HEK293 (cell line): Measurements from ENCODE around the gene CNST.

Source experiments
- BCL11B ChIP-seq: fragments of 450-650 bp; formaldehyde crosslinking; IDR thresholded peaks from 2 replicates; pipeline ENCODE4 v1.5.1; 2016; ENCODE audit warnings: low read depth, missing biosample characterization, missing genetic modification characterization
- GLIS2 ChIP-seq: fragments of 450-650 bp; formaldehyde crosslinking; IDR thresholded peaks from 2 replicates; pipeline ENCODE4 v1.5.1; 2016; ENCODE audit warnings: missing biosample characterization, missing genetic modification characterization
- HOXA7 ChIP-seq: sonication (generic); formaldehyde crosslinking; IDR thresholded peaks from 2 replicates; pipeline ENCODE4 v1.8.1; 2022; ENCODE audit warnings: missing genetic modification reagents, borderline replicate concordance
- INSM2 ChIP-seq: fragments of 450-650 bp; formaldehyde crosslinking; IDR thresholded peaks from 2 replicates; pipeline ENCODE4 v1.5.1; 2016; ENCODE audit warnings: missing biosample characterization, missing genetic modification characterization
- PRDM6 ChIP-seq: fragments of 450-650 bp; formaldehyde crosslinking; IDR thresholded peaks from 2 replicates; pipeline ENCODE4 v1.5.1; 2017; ENCODE audit warnings: missing biosample characterization, missing genetic modification characterization
- YY1 ChIP-seq: fragments of 450-650 bp; formaldehyde crosslinking; IDR thresholded peaks from 2 replicates; pipeline ENCODE4 v1.5.1; 2018; ENCODE audit warnings: missing biosample characterization, missing genetic modification characterization
- ZBTB17 ChIP-seq: fragments of 450-650 bp; formaldehyde crosslinking; IDR thresholded peaks from 2 replicates; pipeline ENCODE4 v1.5.1; 2016; ENCODE audit warnings: missing biosample characterization, missing genetic modification characterization
- ZNF146 ChIP-seq: fragments of 450-650 bp; formaldehyde crosslinking; IDR thresholded peaks from 2 replicates; pipeline ENCODE4 v1.5.1; 2016; ENCODE audit warnings: missing biosample characterization, missing genetic modification characterization
- ZNF16 ChIP-seq: fragments of 450-650 bp; formaldehyde crosslinking; IDR thresholded peaks from 2 replicates; pipeline ENCODE4 v1.5.1; 2016; ENCODE audit warnings: low read depth, missing biosample characterization, missing genetic modification characterization
- ZNF175 ChIP-seq: fragments of 450-650 bp; formaldehyde crosslinking; IDR thresholded peaks from 2 replicates; pipeline ENCODE4 v1.5.1; 2016; ENCODE audit warnings: missing biosample characterization, missing genetic modification characterization
- ZNF184 ChIP-seq: fragments of 450-650 bp; IDR thresholded peaks from 2 replicates; pipeline ENCODE4 v1.5.1; 2018; ENCODE audit warnings: missing biosample characterization, mild to moderate bottlenecking, missing genetic modification characterization
- ZNF214 ChIP-seq: fragments of 450-650 bp; formaldehyde crosslinking; IDR thresholded peaks from 2 replicates; pipeline ENCODE4 v1.5.1; 2017; ENCODE audit warnings: missing biosample characterization, mild to moderate bottlenecking, missing genetic modification characterization, borderline replicate concordance
- ZNF311 ChIP-seq: fragments of 450-650 bp; formaldehyde crosslinking; IDR thresholded peaks from 2 replicates; pipeline ENCODE4 v1.5.1; 2017; ENCODE audit warnings: missing biosample characterization, missing genetic modification characterization, borderline replicate concordance
- ZNF341 ChIP-seq: fragments of 450-650 bp; formaldehyde crosslinking; IDR thresholded peaks from 2 replicates; pipeline ENCODE4; 2016; ENCODE audit warnings: low read depth, missing biosample characterization, missing genetic modification characterization
- ZNF362 ChIP-seq: fragments of 450-650 bp; formaldehyde crosslinking; IDR thresholded peaks from 2 replicates; pipeline ENCODE4 v1.5.1; 2016; ENCODE audit warnings: missing biosample characterization, missing genetic modification characterization
- ZNF366 ChIP-seq: fragments of 450-650 bp; formaldehyde crosslinking; conservative IDR thresholded peaks from 2 replicates; pipeline ENCODE4 v1.5.1; 2016; ENCODE audit warnings: missing biosample characterization, missing genetic modification characterization
- ZNF398 ChIP-seq: fragments of 450-650 bp; formaldehyde crosslinking; IDR thresholded peaks from 2 replicates; pipeline ENCODE4 v1.5.1; 2017; ENCODE audit warnings: missing biosample characterization, missing genetic modification characterization
- ZNF510 ChIP-seq: fragments of 450-650 bp; formaldehyde crosslinking; IDR thresholded peaks from 2 replicates; pipeline ENCODE4 v1.5.1; 2018; ENCODE audit warnings: mild to moderate bottlenecking, missing genetic modification characterization, missing biosample characterization; ENCODE audit not compliant: insufficient replicate concordance
- ZNF514 ChIP-seq: fragments of 450-650 bp; formaldehyde crosslinking; IDR thresholded peaks from 2 replicates; pipeline ENCODE4 v1.5.1; 2016; ENCODE audit warnings: missing biosample characterization, missing genetic modification characterization
- ZNF621 ChIP-seq: fragments of 450-650 bp; formaldehyde crosslinking; IDR thresholded peaks from 2 replicates; pipeline ENCODE4 v1.5.1; 2017; ENCODE audit warnings: missing biosample characterization, missing genetic modification characterization
- ZNF670 ChIP-seq: fragments of 450-650 bp; formaldehyde crosslinking; IDR thresholded peaks from 2 replicates; pipeline ENCODE4 v1.5.1; 2016; ENCODE audit warnings: missing biosample characterization, missing genetic modification characterization, low read depth
- ZNF701 ChIP-seq: fragments of 450-650 bp; formaldehyde crosslinking; IDR thresholded peaks from 2 replicates; pipeline ENCODE4 v1.5.1; 2016; ENCODE audit warnings: missing biosample characterization, missing genetic modification characterization
- ZNF704 ChIP-seq: fragments of 450-650 bp; formaldehyde crosslinking; IDR thresholded peaks from 2 replicates; pipeline ENCODE4 v1.5.1; 2016; ENCODE audit warnings: missing biosample characterization, missing genetic modification characterization
- ZNF707 ChIP-seq: fragments of 450-650 bp; formaldehyde crosslinking; IDR thresholded peaks from 2 replicates; pipeline ENCODE4 v1.5.1; 2016; ENCODE audit warnings: missing biosample characterization, missing genetic modification characterization
- ZNF76 ChIP-seq: fragments of 450-650 bp; formaldehyde crosslinking; IDR thresholded peaks from 2 replicates; pipeline ENCODE4; 2016; ENCODE audit warnings: low read depth, missing biosample characterization, missing genetic modification characterization, borderline replicate concordance
- ZNF768 ChIP-seq: fragments of 450-650 bp; formaldehyde crosslinking; IDR thresholded peaks from 2 replicates; pipeline ENCODE4 v1.5.1; 2018; ENCODE audit warnings: missing biosample characterization, mild to moderate bottlenecking, missing genetic modification characterization
- ZSCAN5A ChIP-seq: fragments of 450-650 bp; formaldehyde crosslinking; IDR thresholded peaks from 2 replicates; pipeline ENCODE4 v1.5.1; 2016; ENCODE audit warnings: missing biosample characterization, missing genetic modification characterization
- TF ChIP-seq, protein P1 (sequence below): fragments of 450-650 bp; formaldehyde crosslinking; IDR thresholded peaks from 2 replicates; pipeline ENCODE4; 2016; ENCODE audit warnings: missing biosample characterization, missing genetic modification characterization

Gene CNST

DNA sequence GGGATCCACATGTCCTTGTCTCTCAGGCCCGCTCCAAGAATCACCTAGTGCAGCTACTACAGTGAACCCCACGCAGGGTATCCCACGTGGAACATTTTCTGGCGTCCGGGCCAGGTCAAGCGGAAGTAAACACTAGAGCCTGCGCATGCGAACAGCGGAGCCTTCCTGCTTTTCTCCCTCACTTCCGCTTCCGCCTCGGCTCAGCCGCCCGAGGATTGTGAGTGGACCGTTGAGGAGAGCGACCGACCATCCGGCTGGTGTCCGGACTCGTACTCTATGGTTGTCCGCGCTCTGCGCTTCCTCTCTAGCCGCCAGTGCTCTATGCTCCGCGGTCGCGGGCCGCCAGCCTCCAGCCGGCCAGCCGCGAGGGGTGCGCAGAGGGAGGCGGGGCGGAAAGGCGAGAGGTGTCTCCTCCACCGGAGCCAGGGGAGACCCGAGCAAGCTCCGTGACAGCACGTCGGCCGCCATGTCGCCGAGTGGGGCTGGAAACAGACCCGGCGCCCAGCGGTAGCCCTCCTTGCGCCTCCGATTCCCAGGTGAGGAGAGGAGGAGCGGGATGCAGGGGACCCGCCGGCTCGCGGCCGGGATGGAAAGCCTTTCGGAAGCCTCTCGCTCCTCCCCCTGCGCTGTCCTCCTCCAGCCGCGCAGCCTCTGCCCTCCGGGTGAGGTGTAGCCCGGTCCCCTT is at the start of gene CNST, which contains the start of gene TFB2M (continued):
- TF ChIP-seq ZNF707 (tag by site-specific recombination): no peak
- no peak for TF ChIP-seq ZNF621 (tag by site-specific recombination)
- no peak for TF ChIP-seq ZNF366 (tag by site-specific recombination)
- no peak for TF ChIP-seq PRDM6 (tag by site-specific recombination)
- TF ChIP-seq ZNF214 (tag by site-specific recombination): no peak
- peak; percentile 15; the same call in 1 of the 2 replicates for TF ChIP-seq ZNF76 (tag by site-specific recombination)
- no peak for TF ChIP-seq ZNF768 (tag by site-specific recombination)
- TF ChIP-seq ZNF514: no peak
- no peak for TF ChIP-seq INSM2 (tag by site-specific recombination)
- no peak for TF ChIP-seq ZNF670 (tag by site-specific recombination)
- TF ChIP-seq GLIS2 (tag by site-specific recombination): peak; percentile 69
- TF ChIP-seq ZSCAN5A: no peak
- no peak for TF ChIP-seq ZNF184 (tag by site-specific recombination)
- no peak for TF ChIP-seq ZNF398
- no peak for TF ChIP-seq ZNF175
- no peak for TF ChIP-seq ZNF701 (tag by site-specific recombination)
- no peak for TF ChIP-seq YY1 (tag by site-specific recombination)
- TF ChIP-seq ZBTB17 (tag by site-specific recombination): peak; percentile 39; the same call in 1 of the 2 replicates
- TF ChIP-seq HOXA7 (CRISPR knock-in tag): no peak
- TF ChIP-seq ZNF146: no peak
- no peak for TF ChIP-seq ZNF704 (tag by site-specific recombination)
- TF ChIP-seq, protein P1, sequence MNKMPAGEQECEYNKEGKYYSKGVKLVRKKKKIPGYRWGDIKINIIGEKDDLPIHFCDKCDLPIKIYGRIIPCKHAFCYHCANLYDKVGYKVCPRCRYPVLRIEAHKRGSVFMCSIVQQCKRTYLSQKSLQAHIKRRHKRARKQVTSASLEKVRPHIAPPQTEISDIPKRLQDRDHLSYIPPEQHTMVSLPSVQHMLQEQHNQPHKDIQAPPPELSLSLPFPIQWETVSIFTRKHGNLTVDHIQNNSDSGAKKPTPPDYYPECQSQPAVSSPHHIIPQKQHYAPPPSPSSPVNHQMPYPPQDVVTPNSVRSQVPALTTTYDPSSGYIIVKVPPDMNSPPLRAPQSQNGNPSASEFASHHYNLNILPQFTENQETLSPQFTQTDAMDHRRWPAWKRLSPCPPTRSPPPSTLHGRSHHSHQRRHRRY (tag by site-specific recombination): no peak
- TF ChIP-seq ZNF510 (tag by site-specific recombination): no peak
- TF ChIP-seq ZNF311 (tag by site-specific recombination): no peak
- TF ChIP-seq ZNF341 (tag by site-specific recombination): peak; percentile 83
- no peak for TF ChIP-seq ZNF362
- no peak for TF ChIP-seq BCL11B (tag by site-specific recombination)
- no peak for TF ChIP-seq ZNF16 (tag by site-specific recombination)
